Measurements from ENCODE around the gene TOR1AIP2. TPM values are rescaled to one million over a fixed set of nuclear protein-coding genes. Genes with fewer than 3 reads are reported as not detected.

The TOR1AIP2 gene
- total and polyA plus RNA-seq, 10 of the 15 experiments (the other 5 are each of a cell fraction or from before 2014, with no cell fraction given) = 5.3 to 38.9 (median 15.4) TPM

GRCh38 chr1:179889589-179889988 is 12.0 kb upstream of the TOR1AIP2 start:
- Histone ChIP-seq H3K27ac (ENCODE audit: control insufficient read depth, insufficient read depth) (no peak overlapping the region), H3K4me2 (ENCODE audit: control insufficient read depth, insufficient read depth) (no peak overlapping the region), H3K9ac (ENCODE audit: control insufficient read depth, insufficient read depth, low read length) (no peak overlapping the region), H4K20me1 (ENCODE audit: control insufficient read depth, insufficient read depth) (no peaks in the 10 kb centered on the region), H3K9me3 (replicated peaks; ENCODE audit: control insufficient read depth, insufficient read depth, low read length) (no peaks in the 10 kb centered on the region), H3K36me3 (ENCODE audit: control insufficient read depth in 2 of 2, insufficient read depth in 2 of 2, low read length in 1 of 2) (peaks cover 0 to 11% of the 10 kb centered on the region in 2 experiments; a peak in 3 of 4 replicates), H3K79me2 (ENCODE audit: control insufficient read depth, insufficient read depth, low read length) (peaks cover 15% of the 10 kb centered on the region), H3K4me3 (no peak overlapping the region), H3K4me1 (ENCODE audit: control insufficient read depth, insufficient read depth, low read length) (no peaks in the 10 kb centered on the region), H2AFZ (ENCODE audit: control insufficient read depth, low read depth, low read length) (no peak overlapping the region), H3K27me3 (replicated peaks in 1 of 2; ENCODE audit: control insufficient read depth in 2 of 2, insufficient read depth in 2 of 2, low read length in 1 of 2) (no peaks in the 10 kb centered on the region)
- no peak for ATAC-seq
- in situ Hi-C loops (cut with MboI) (no loop called here), intact Hi-C loops (cut with micrococcal nuclease; ENCODE audit: unreplicated experiment) (no loop called here)
- SMC1A ChIA-PET (ENCODE audit: uncharacterized antibody, unreplicated experiment) = interaction anchor here (1.5 to 2.2 kb wide), 2 partner anchors 9 to 17 kb away, joined by 3 to 9 read pairs; no protein-coding TSS in a partner anchor
- CTCF ChIA-PET = no interaction called here
- no TSS peak for BruUV-seq (replicated peaks)
- WGBS (ENCODE audit: insufficient coverage, insufficient replicate concordance, low lambda C conversion rate, missing lambda C conversion rate) = 86% methylated on average over 3 of the region's 4 CpGs
- FAIRE-seq = no peak
- RAD21 ChIA-PET (ENCODE audit: unreplicated experiment) = no interaction called here
- POLR2A ChIA-PET = interaction anchor here (1.4 to 1.6 kb wide), 2 partner anchors 10 to 65 kb away, joined by 3 to 5 read pairs; partner anchors contain the start of gene CEP350
- no peak for DNase-seq (ENCODE audit: low read depth, low spot score)
- TF ChIP-seq RB1 (IDR thresholded peaks at IDR 0.05; ENCODE audit: borderline replicate concordance) = no peak
- TF ChIP-seq HCFC1 (IDR thresholded peaks at IDR 0.05; ENCODE audit: low read length) = no peak
- TF ChIP-seq EZH2 (IDR thresholded peaks at IDR 0.05; ENCODE audit: borderline replicate concordance, control insufficient read depth, low read depth, low read length) = no peak
- no peak for TF ChIP-seq KDM1A (IDR thresholded peaks at IDR 0.05; ENCODE audit: borderline replicate concordance)
- TF ChIP-seq TARDBP (IDR thresholded peaks at IDR 0.05; ENCODE audit: borderline replicate concordance) = no peak
- TF ChIP-seq BCLAF1 (IDR thresholded peaks at IDR 0.05) = no peak
- no peak for TF ChIP-seq ASH2L (IDR thresholded peaks at IDR 0.05; ENCODE audit: borderline replicate concordance, low read depth)
